Psoas muscle (tissue), 8 donors: ENCODE measurements around the gene ID4. TPM values are rescaled to one million over a fixed set of nuclear protein-coding genes. Genes with fewer than 3 reads are reported as not detected.

Experiments
- ATAC-seq, 4 donors: fragments of 200-7000 bp; cut with Tn5 transposase; one replicate each; pipeline ENCODE4 v1.9.1; 2020; ENCODE audit warnings: moderate library complexity in 3 of 4, mild to moderate bottlenecking in 2 of 4
- DNase-seq, 2 donors: peaks; one replicate each; pipeline ENCODE4 v3.0.0-alpha.2; 2020
- H3K27ac ChIP-seq: fragments of 200-600 bp; one replicate; pipeline ENCODE4 v1.8.0; 2022
- H3K27me3 ChIP-seq, 3 donors: fragments of 200-600 bp in 1 of 3; one replicate each; pipeline versions ENCODE4 v1.6.1 to v1.8.0; 2013 to 2022; ENCODE audit warnings: low read length in 2 of 3, mild to moderate bottlenecking in 2 of 3, moderate library complexity in 1 of 3; ENCODE audit not compliant: insufficient read depth in 3 of 3
- H3K36me3 ChIP-seq, 2 donors: fragments of 200-600 bp in 1 of 2; one replicate each; pipeline versions ENCODE4 v1.6.1 to v1.8.0; 2013 to 2022; ENCODE audit warnings: low read depth in 1 of 2, mild to moderate bottlenecking in 1 of 2, moderate library complexity in 1 of 2; ENCODE audit not compliant: insufficient read depth in 1 of 2
- H3K4me1 ChIP-seq: fragments of 200-600 bp; one replicate; pipeline ENCODE4 v1.8.0; 2022
- H3K4me3 ChIP-seq: fragments of 200-600 bp; one replicate; pipeline ENCODE4 v1.8.0; 2022; ENCODE audit warnings: mild to moderate bottlenecking
- H3K9me3 ChIP-seq: fragments of 200-600 bp; one replicate; pipeline ENCODE4 v1.8.0; 2022
- WGBS, 3 donors: extraction: QIAGEN DNeasy Blood & Tissue Kit; methylation state at CpG; one replicate each; pipeline versions ENCODE4 v1.1.6 to v1.1.7; 2013; 5-methylcytosine and 5-hydroxymethylcytosine counted together
- intact Hi-C, 2 donors: fragments of 100-400 bp; cut with DNase I; formaldehyde crosslinking; loops; one replicate each; pipeline versions ENCODE4 v1.11.0 to v1.14.2; 2022
- polyA plus RNA-seq, 3 donors: library from polyadenylated mRNA; stranded (reverse); fragments of 200-250 nt; gene quantifications; one replicate each; pipeline ENCODE4 v1.2.3, GENCODE V29; 2013
- total RNA-seq, 4 donors: library from RNA; stranded (reverse); fragmentation: NEBNext Ultra II Directional in 2 of 4; extraction: Animal tissue kit (Norgen Biotek cat#: 25700) in 2 of 4; gene quantifications; one replicate each; pipeline versions ENCODE4 v1.2.1 to v1.2.4, GENCODE V29; 2021 to 2023
- TF ChIP-seq, protein P1 (sequence below): fragments of 200-600 bp; IDR thresholded peaks from one replicate; pipeline ENCODE4 v1.8.0; 2022; ENCODE audit warnings: antibody characterized with exemption
- donor health status: healthy with polysubstance abuse.
- donor health status: DM: no; HTN: no; CAD: no; lungs with moderate emphysema.
- donor health status: Bipolar disorder and iron deficiency.
- donor health status: healthy.
- donor health status: DM: yes; HTN: yes; CAD: no.
- donor health status: DM: no; HTN: no; CAD: no.
- donor health status: DM: no; HTN: no; CAD: no.
- donor health status: DM: yes; HTN: yes; CAD: no.

The ID4 gene
- total and polyA plus RNA-seq, 7 donors, result 0.61 to 3.1 (median 1.3) TPM

DNA sequence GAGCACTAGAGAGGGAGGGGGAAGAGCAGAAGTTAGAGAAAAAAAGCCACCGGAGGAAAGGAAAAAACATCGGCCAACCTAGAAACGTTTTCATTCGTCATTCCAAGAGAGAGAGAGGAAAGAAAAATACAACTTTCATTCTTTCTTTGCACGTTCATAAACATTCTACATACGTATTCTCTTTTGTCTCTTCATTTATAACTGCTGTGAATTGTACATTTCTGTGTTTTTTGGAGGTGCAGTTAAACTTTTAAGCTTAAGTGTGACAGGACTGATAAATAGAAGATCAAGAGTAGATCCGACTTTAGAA lies 2.0 kb downstream of the ID4 start:
- intact Hi-C loops, result loop anchor here in 1 of 2 donors (5.0 kb wide), 1 partner anchor 37 kb away; no protein-coding TSS in a partner anchor
- ATAC-seq (no peak), DNase-seq (no peak)
- Histone ChIP-seq H3K9me3 (no peaks in the 10 kb centered on the region), H3K27ac (no peak overlapping the region), H3K36me3 (no peaks in the 10 kb centered on the region), H3K4me1 (peaks cover 5% of the 10 kb centered on the region), H3K4me3 (peak overlapping the region; percentile 80), H3K27me3 (peaks cover 0 to 31% (median 3%) of the 10 kb centered on the region in 3 donors)
- TF ChIP-seq, protein P1, sequence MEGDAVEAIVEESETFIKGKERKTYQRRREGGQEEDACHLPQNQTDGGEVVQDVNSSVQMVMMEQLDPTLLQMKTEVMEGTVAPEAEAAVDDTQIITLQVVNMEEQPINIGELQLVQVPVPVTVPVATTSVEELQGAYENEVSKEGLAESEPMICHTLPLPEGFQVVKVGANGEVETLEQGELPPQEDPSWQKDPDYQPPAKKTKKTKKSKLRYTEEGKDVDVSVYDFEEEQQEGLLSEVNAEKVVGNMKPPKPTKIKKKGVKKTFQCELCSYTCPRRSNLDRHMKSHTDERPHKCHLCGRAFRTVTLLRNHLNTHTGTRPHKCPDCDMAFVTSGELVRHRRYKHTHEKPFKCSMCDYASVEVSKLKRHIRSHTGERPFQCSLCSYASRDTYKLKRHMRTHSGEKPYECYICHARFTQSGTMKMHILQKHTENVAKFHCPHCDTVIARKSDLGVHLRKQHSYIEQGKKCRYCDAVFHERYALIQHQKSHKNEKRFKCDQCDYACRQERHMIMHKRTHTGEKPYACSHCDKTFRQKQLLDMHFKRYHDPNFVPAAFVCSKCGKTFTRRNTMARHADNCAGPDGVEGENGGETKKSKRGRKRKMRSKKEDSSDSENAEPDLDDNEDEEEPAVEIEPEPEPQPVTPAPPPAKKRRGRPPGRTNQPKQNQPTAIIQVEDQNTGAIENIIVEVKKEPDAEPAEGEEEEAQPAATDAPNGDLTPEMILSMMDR, result no peak
- 26 to 31% (median 29%) methylated on average over 7 of the region's 7 CpGs for WGBS, 3 donors

DNA sequence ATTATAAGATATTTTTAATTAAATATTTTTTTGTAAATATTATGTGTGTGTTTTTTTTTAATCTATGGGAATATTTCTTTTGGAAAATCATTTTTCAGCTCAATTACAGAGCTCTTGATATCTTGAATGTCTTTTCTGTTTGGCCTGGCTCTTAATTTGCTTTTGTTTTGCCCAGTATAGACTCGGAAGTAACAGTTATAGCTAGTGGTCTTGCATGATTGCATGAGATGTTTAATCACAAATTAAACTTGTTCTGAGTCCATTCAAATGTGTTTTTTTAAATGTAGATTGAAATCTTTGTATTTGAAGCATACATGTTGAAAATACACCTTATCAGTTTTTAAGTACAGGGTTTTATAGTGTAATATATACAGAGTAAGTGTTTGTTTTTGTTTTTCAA lies 2.6 kb downstream of the ID4 start:
- ATAC-seq, result no peak
- H3K36me3 ChIP-seq, result no peaks in the 10 kb centered on the region
- no peak overlapping the region for H3K27ac ChIP-seq
- intact Hi-C loops, result loop anchor here in 1 of 2 donors (5.0 kb wide), 1 partner anchor 37 kb away; no protein-coding TSS in a partner anchor
- TF ChIP-seq, protein P1, result no peak
- no peak for DNase-seq
- peak overlapping the region; percentile 80 for H3K4me3 ChIP-seq
- H3K9me3 ChIP-seq, result no peaks in the 10 kb centered on the region
- H3K27me3 ChIP-seq, result peaks cover 0 to 37% (median 3%) of the 10 kb centered on the region in 3 donors
- WGBS, 3 donors, result 74 to 89% (median 83%) methylated on average over 1 of the region's 1 CpG
- peaks cover 5% of the 10 kb centered on the region for H3K4me1 ChIP-seq

GRCh38 chr6:19841181-19841580 lies 4.0 kb downstream of the ID4 start:
- Histone ChIP-seq H3K27me3 (peaks cover 0 to 38% (median 3%) of the 10 kb centered on the region in 3 donors), H3K27ac (no peak overlapping the region), H3K36me3 (no peaks in the 10 kb centered on the region), H3K4me1 (peaks cover 5% of the 10 kb centered on the region), H3K9me3 (no peaks in the 10 kb centered on the region), H3K4me3 (no peak overlapping the region)
- intact Hi-C loops, result no loop called here
- no peak for DNase-seq
- TF ChIP-seq, protein P1, result no peak
- ATAC-seq, result no peak
- 69 to 79% (median 76%) methylated on average over 3 of the region's 3 CpGs for WGBS, 3 donors

DNA sequence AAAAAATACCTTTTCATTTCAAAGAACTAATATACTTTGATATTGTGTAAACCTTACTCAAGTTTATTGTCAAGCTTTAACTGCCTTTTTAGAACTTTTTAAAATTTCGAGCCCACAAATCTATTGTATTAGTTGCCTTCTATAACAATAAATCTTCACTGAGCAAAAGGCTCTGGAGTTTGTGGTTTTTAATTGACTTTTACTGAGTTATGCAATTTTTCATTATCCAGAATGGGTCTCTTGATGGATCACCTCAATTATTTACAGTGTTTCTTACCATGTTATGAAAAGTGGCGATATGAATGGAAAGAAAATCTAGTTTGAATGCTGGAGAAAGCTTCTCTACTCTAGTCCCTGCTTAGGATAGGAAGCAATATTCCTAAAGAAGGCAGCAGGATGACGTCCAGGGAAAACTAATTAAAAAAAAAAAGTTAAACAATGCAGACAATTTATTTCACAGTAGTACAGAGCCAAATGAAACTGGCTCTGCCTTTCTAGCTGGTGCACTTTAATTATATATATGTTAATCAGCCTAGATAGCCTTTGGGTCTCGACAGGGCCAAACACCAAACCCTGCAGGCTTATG lies 5.0 kb downstream of the ID4 start:
- 41 to 67% (median 50%) methylated on average over 4 of the region's 4 CpGs for WGBS, 3 donors
- Histone ChIP-seq H3K27me3 (peaks cover 0 to 38% (median 3%) of the 10 kb centered on the region in 3 donors), H3K27ac (no peak overlapping the region), H3K4me1 (peaks cover 5% of the 10 kb centered on the region), H3K9me3 (no peaks in the 10 kb centered on the region), H3K36me3 (no peaks in the 10 kb centered on the region), H3K4me3 (no peak overlapping the region)
- ATAC-seq (no peak), DNase-seq (no peak)
- TF ChIP-seq, protein P1, result no peak
- intact Hi-C loops, result no loop called here

DNA sequence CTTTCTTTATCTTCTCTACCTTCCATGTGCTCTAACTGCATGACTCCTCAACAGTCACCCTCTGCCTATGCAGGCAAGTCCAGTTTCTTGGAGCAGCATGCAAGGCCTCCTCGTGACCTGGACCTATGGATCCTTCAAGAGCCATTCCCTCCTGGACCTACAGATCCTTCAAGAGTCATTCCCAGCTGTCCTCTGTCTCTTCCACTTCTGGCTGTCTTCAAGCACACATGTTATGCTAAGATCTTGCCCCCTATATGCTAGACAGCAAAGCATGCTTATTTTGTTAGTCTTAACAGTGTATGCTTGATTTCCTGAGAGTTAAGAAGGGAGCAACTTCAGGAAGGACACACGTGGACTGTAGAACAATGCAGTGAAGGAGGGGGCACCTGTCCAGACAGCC lies 7.5 kb downstream of the ID4 start:
- TF ChIP-seq, protein P1, result no peak
- 85 to 87% (median 86%) methylated on average over 2 of the region's 2 CpGs for WGBS, 3 donors
- ATAC-seq (no peak), DNase-seq (no peak)
- Histone ChIP-seq H3K27ac (no peak overlapping the region), H3K27me3 (peaks cover 0 to 31% (median 0%) of the 10 kb centered on the region in 3 donors), H3K4me3 (no peak overlapping the region), H3K9me3 (no peaks in the 10 kb centered on the region), H3K36me3 (no peaks in the 10 kb centered on the region), H3K4me1 (no peaks in the 10 kb centered on the region)
- intact Hi-C loops, result no loop called here
